GM19025 (cell line): Measurements from ENCODE around the gene PPA1.
"Not testable (repeated sequence)": the region's sequence is repeated elsewhere in the genome, so short reads cannot be mapped to it uniquely, and the experiment has no call there.

Experiments
- ATAC-seq: cut with Tn5 transposase; IDR thresholded peaks from one replicate; pipeline ENCODE4 v1.9.1; 2021; ENCODE audit warnings: mild to moderate bottlenecking, low read depth, moderate library complexity; ENCODE audit not compliant: unreplicated experiment

PPA1 gene

DNA sequence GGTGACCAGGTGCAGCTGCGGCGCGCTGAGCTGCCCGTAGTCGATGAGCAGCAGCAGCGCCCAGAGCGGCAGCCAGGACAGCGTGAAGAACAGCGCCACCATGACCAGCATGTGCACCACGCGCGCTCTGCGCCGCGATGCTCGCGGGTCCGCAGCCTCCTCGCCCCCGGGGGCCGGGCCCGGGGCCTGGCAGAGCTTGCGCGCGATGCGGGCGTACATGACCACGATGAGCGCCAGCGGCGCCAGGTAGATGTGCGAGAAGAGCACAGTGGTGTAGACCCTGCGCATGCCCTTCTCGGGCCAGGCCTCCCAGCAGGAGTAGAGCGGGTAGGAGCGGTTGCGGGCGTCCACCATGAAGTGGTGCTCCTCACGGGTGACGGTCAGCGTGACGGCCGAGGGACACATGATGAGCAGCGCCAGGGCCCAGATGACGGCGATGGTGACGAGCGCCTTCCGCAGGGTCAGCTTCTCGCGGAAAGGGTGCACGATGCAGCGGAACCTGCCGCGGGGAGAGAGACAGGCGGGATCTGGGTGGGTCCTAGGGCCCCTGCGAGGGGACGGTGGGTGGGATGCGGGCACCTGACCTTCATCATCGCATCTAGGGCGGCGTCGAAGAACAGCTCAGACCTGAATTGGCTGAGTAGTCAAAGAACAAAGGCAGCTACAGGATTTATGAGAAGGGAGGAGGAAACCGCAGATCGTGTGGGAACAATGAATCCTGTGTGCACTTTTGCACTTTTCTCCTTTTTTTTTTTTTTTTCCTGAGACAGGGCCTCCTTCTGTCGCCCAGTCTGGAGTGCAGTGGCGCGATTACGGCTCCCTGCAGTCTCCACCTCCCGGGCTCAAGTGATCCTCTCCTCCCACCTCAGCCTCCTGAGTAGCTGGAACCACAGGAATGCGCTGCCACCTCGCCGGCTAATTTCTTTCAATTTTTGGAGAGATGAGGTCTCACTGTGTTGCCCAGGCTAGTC, 22.4 kb upstream of the PPA1 start:
- no peak for ATAC-seq

DNA sequence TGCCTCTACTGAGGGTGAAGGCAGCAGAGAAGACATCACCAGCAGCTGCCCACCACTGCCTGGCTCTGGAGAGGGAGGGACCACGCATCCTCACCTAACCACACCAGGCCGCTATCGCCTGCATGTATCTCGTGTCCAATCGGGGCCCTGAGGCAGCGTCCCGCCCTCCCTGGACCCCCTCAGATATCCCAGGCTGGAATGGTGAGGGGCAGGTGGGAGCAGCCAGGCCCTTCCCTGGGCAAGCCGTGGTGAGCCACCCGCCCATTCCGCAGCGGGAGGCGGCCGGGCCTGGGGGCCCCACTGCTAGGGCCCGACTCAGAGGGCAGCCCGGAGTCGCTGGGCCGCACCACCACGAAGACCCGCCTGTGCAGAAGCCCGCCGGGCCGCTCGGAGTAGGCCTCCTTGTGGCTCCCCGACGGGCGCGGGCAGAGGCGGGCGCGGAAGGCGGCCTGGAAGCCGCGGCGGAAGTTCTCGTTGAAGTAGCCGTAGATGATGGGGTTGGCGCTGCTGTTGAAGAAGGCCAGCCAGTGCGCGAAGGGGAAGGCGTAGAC, 21.6 kb upstream of the PPA1 start:
- ATAC-seq, result no peak

DNA sequence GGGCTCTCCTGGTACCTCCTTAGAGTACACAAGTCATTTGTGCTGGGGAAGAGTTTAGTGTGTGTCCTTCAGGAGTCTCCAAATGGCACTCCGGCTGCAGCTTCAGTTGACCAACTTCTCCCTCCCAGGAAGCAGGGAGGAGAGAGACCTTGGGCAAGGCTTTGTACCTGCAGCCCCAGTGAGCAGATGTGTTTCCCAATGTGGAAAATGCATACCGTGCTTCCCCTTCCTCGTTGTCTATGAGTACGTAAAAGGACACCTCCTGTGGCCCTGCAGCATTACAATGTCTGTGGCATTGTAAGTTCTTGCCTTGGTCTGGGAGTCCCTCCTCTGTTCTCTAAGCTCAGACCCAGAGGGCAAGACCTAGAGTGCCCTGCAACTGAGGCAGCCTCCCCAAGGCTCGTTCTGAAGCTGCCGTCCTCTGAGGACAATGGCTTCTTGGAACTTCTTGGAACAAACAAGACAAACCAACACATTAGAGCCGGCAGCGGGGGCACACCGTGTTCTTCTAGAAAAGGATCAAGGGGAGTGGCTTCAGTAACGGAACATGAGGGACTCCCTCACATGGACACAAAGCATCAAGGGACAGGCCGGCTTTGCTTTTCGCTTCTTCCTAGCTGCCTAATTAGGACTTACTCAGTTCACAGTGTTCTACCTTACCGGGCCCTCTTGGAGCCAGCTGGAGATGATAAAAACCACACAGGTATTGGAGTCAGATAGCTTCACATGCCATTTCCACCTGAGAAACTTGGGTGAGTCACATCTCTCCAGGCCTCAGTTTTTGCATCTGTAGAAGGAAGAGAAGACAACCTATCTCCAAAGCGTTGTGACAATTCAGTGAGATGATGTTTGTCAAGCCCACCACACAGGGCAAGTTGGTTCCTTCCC, 20.9 kb upstream of the PPA1 start:
- no peak for ATAC-seq

DNA sequence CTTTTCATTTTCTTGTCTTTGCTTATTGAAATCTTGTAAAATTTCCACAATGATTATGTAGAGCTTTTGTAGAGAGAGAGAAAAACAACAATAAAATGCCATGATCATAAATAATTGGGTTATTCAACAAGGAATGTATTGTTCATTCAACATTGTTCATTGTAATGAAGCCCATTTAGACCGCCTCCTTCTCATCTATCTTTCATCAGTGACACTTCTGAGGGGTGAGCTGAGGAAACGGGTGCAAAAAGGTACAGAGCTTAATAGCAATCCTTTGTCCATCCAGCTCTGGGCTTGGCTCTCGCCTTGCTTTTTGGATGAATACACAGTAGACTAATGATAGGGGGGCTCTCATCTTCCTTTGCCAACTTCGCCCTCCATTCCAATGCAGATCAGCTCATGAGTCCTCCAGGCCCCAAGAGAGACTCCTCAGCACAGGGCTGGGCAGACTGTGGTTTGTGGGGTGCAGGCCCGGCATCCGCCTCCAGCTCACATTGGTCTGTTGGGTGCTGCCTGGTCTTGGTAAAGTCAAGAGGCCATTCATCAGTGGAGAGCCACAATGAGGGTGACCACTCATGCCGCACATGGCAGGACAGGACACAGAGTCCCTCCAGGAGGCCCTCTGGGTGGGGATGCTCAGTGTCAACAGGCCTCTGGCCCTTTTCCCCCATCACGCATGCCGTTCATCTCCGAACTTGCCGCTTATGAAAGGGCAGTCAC, 17.9 kb upstream of the PPA1 start:
- ATAC-seq, result no peak

DNA sequence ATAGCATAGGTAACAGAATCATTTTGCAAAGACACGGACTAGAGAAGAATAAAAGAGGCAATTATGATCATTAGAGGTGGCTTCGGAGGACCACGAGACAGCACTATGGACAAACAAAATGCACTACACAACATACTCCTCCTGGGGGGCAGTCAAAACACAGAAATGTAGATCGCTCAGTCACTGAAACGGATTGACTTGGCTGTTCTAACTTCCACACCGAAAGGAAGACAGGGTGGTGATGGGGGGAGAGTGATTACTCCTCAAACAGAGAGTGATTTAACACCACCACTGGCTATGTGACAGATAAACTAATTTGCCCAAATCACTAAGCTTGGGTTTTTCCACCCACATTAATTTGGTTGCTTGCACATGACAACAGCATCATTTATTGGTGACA, 14.1 kb upstream of the PPA1 start:
- no peak for ATAC-seq

DNA sequence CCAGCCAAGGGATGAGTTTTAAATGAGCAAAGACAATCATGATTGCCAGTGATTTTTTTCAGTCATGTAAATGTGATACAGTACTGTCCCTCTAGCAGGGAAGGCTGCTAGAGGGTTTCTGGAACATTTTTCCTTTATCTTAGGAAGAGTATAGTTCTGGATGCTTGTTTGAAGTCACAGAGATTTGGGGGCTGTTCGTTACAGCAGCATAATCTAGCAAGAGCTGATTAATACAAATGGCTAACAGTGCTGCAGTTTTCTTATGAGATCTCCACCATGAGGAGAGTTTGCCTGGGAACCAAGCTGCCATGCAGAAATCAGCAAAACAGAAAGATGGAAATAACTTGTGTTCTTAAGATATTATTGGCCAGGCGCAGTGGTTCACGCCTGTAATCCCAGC, 7.9 kb upstream of the PPA1 start:
- no peak for ATAC-seq

DNA sequence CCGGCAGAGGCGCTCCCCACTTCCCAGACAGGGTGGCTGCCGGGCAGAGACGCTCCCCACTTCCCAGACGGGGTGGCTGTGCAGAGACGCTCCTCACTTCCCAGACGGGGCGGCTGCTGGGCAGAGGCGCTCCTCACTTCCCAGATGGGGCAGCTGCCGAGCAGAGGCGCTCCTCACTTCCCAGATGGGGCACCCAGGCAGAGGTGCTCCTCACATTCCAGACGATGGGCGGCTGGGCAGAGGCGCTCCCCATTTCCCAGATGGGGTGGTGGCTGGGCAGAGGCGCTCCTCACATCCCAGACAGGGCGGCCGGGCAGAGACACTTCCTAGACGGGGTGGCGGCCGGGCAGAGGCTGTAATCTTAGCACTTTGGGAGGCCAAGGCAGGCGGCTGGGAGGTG, 6.8 kb upstream of the PPA1 start:
- ATAC-seq, result not testable (repeated sequence)

DNA sequence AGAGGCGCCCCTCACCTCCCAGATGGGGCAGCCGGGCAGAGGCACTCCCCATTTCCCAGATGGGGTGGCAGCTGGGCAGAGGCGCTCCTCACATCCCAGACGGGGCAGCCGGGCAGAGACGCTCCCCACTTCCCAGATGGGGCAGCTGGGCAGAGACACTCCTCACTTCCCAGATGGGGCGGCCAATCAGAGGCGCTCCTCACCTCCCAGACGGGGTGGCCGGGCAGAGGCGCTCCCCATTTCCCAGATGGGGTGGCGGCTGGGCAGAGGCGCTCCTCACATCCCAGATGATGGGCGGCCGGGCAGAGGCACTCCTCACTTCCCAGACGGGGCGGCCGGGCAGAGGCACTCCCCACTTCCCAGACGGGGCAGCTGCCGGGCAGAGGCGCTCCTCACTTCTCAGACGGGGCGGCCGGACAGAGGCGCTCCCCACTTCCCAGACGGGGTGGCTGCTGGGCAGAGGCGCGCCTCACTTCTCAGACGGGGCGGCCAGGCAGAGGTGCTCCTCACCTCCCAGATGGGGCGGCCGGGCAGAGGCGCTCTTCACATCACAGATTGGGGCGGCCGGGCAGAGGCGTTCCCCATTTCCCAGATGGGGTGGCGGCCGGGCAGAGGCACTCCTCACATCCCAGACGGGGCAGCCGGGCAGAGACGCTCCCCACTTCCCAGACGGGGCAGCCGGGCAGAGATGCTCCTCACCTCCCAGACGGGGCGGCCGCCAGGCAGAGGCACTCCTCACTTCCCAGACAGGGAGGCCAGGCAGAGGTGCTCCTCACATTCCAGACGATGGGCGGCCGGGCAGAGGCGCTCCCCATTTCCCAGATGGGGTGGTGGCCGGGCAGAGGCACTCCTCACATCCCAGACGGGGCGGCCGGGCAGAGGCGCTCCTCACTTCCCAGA, 6.1 kb upstream of the PPA1 start:
- ATAC-seq, result not testable (repeated sequence)

DNA sequence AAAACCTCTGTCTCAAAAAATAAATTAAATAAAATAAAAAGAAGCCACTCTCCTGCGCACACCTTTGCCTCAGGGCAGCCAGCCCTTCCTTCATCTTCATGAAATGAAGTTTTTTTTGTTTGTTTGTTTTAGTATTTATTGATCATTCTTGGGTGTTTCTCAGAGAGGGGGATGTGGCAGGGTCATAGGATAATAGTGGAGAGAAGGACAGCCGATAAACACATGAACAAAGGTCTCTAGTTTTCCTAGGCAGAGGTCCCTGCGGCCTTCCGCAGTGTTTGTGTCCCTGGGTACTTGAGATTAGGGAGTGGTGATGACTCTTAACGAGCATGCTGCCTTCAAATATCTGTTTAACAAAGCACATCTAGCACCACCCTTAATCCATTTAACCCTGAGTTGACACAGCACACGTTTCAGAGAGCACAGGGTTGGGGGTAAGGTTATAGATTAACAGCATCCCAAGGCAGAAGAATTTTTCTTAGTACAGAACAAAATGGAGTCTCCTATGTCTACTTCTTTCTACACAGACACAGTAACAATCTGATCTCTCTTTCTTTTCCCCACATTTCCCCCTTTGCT, 4.8 kb upstream of the PPA1 start:
- not testable (repeated sequence) for ATAC-seq

DNA sequence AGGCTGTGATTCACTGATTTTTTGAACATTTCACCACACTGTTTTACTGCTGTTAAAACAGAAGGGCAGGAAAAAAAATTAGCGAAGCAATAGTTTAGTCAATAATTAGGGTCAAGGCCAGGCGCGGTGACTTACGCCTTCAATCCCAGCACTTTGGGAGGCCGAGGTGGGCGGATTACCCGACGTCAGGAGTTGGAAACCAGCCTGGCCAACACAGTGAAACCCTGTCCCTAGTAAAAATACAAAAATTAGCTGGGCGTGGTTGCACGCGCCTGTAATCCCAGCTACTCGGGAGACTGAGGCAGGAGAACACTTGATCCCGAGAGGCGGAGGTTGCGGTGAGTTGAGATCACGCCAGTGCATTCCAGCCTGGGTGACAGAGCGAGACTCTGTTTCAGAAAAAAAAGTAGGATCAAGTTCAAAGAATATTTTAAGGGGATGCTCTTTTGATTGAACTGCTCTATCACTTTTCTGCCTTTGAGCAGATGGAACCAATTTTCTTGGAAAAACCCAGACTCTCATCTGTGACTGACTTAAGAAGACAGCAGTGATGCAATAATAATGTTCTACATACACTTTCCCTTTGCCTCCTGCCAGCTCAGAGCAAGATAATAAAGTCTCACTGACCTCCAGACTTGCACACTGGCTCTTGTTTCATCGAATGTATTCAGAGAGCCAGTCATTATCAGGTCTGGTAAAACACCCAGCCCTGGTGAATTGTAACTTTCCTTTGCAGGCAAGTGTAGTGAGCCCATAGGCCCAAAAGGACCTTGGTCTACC, 1.6 kb upstream of the PPA1 start:
- no peak for ATAC-seq

DNA sequence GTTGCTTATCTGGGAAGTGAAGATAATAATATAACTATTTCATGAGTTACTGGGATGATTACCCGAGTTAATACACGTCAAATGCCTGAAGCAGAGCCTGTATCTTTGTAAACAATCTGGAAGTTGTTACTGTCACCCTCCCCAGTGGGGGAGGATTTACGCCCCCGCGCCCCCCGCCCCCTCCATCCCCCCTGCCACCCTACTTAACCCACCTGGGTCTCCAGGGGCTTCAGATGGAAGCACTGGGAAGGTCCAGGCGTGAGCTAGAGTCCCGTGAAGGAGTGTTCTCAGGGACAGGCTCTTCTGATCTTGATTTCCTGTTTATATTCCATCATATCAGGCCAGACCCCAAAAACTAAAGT, 691 bp upstream of the PPA1 start:
- ATAC-seq, result no peak

DNA sequence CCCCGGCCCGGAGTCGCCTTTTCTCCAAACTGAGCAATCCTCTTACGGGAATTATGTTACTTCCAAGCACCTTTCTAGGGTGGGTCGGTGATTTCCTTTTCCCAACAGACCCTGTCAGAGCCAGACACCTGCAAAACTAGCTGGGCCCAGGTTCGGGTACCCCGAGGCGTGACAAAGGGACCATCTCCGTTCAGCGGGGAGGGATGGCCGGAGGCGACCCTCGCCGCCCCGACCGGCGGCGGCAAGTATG, 445 bp downstream of the PPA1 start:
- no peak for ATAC-seq

DNA sequence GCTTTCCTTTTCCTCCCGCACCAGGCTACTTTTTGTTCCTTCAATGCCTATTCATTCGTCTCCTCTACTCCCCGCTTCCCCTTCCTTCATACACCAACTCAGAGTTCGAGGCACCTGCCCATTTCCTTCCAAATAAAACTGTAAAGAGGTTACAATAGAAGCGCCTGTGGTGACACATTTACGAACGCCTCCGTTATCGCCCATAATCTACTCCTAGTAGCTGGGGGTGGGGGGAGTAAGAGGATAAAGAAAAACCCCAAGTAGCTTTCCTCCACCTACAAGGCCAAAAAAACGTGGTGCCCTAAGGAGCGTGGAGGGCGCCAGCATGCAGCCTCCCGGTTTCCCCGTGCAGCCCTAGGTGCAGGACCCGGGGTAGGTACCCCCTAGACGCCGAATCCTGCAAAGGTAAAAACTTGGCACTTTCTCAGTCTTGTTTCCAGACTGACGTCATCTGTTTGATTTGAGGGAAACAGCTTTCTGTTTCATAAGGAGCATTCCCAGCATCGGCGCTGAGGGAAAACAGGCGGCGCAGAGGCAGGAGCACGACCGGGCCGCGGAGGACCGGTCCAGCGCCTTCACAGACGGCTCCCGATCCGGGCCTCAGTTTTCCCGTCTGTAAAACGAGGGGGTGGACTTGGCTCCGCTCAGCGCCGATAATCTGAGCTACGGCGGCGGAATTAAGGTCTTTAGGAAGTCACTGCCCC, 922 bp downstream of the PPA1 start:
- no peak for ATAC-seq

DNA sequence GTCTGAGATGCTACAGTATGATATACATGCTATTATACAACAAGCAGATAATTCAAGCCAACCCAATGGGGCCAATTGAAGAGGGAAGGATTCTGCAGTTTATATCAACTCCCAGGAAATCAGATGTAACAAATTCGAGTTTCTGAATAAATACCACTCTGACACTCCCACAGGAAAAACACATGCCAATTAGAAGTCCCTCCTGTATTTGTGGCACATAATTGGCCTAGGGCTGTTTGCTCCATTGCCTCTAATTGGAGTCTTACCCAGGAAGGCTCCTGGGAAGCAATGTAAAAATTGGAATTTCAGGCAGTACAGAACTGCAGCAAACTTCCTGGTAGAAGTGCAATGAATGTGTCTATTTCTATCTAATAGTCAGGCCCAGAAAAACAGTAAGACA, 4.7 kb downstream of the PPA1 start:
- no peak for ATAC-seq

DNA sequence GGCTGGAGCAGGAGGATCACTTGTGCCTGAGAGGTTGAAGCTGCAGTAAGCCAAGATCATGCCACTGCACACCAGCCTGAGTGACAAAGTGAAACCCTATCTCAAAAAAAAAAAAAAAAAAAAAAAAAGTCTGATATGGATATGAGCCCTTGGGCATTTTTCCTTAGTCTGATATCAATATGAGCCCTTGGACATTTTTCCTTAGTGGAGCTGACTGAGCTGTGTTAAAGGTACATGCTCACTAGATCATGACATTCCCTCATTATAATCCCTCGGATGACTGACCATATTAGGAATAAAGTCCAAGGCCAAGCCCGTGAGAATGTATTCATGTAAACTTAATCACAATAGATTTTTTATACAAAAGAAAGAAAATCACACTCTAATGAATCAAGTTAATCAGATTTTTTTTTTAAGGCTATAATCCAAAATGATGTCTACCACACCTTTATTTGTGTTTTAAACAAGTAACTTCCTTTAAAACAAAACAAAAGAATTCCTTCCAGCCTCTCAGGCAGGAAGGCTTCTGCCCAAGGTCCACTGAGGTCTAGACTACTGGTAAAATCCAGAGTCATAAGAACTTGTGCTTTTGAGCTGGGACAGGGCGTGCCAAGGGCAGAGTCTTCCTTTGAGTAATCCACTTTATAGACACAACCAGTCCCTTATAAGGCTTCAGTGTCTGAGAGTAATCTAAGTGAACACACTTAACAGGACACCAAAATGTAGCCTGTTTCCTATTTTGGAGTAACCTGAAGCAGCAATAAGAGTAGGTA, 5.5 kb downstream of the PPA1 start:
- no peak for ATAC-seq

DNA sequence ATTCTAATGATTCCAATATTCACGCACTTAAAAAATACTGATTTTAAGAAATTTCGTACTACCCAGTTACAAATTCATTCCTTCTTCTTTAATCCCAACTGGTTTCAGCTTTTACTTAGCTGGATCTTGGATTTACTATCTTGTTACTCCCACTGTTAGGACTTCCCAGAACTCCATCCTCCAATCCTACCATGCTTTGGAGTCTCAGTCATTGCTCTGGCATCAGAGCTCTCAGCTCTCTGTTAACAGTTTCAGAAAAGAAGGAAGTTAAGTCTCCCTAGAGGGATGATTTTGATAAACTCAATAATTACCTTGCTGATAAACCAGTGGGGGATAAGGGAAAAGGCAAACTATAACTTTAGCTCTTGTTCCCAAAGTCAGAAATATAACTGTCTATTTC, 9.5 kb downstream of the PPA1 start:
- ATAC-seq, result no peak

DNA sequence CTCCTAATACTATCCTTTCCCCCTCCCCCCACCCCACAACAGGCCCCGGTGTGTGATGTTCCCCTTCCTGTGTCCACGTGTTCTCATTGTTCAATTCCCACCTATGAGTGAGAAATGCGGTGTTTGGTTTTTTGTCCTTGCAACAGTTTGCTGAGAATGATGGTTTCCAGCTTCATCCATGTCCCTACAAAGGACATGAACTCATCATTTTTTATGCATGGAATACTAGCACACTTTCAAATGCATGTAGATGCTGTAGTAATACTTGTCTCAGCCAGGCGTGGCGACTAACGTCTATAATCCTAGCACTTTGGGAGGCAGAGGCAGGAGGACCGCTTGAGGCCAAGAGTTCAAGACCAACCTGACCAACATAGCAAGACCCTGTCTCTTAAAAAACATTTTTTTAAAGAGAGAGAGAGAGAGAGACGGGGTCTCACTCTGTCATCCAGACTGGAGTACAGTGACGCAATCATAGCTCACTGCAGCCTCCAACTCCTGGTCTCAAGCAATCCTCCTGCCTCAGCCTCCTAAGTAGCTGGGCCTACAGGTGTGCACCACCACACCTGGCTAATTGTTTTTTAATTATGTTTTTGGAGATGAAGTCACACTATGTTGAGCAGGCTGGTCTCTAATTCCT, 10.3 kb downstream of the PPA1 start:
- ATAC-seq, result not testable (repeated sequence)
